K562 (cell line): Measurements from ENCODE around the gene LRFN3. TPM values are rescaled to one million over a fixed set of nuclear protein-coding genes. Genes with fewer than 3 reads are reported as not detected.

Experiments
- ATAC-seq: fragments of 200-7000 bp; cut with Tn5 transposase; 3 replicates; pipeline ENCODE4 v1.9.1; 2020; ENCODE audit warnings: moderate library complexity
- BruUV-seq: library from RNA; stranded (reverse); fragments of 400-500 nt; replicated peaks from 2 replicates; lab custom pipeline; 2021; lab: Mats Ljungman, UMichigan
- CTCF ChIA-PET: fragments of 300-600 bp; formaldehyde crosslinking; extraction: SDS; loops from one replicate; lab custom pipeline; 2021; ENCODE audit warnings: low intra/inter-chr PET ratio; lab: Yijun Ruan, JAX
- POLR2A ChIA-PET: fragments of 300-600, 350-650 bp; sonication (Branson Sonifier 250); formaldehyde crosslinking; extraction: SDS; loops from one replicate; lab custom pipeline; 2021; ENCODE audit warnings: antibody characterized with exemption, inconsistent platforms; lab: Yijun Ruan, JAX
- DNase-seq, 4 experiments: peaks; one replicate each; pipeline versions ENCODE4 v3.0.0 to v3.0.0-alpha.2; 2011 to 2018; ENCODE audit warnings: low spot score in 3 of 4, mixed read lengths in 3 of 4; ENCODE audit errors: extremely low read depth in 1 of 4
- FAIRE-seq: peaks from 2 replicates; lab custom pipeline; 2011; peaks lifted over from hg19 to GRCh38; lab: Jason Lieb, UNC
- H2AFZ ChIP-seq: 2 replicates; pipeline ENCODE4 v1.6.0; 2011; ENCODE audit warnings: low read depth, low read length, control low read depth, inconsistent platforms
- H3K27ac ChIP-seq: fragments of 200-600 bp; 3 replicates; pipeline ENCODE4 v1.8.0; 2011; ENCODE audit warnings: low read depth, mild to moderate bottlenecking, control low read depth, inconsistent platforms, low read length, moderate library complexity, mixed read lengths; ENCODE audit errors: extremely low read depth
- H3K27me3 ChIP-seq, 2 experiments: fragments of 300-600 bp in 1 of 2; 2 replicates in 1 of 2; 3 replicates in 1 of 2; pipeline versions ENCODE4 v1.6.0 to v1.8.0; 2011; ENCODE audit warnings: inconsistent platforms in 2 of 2, low read length in 2 of 2, mild to moderate bottlenecking in 1 of 2, mixed read lengths in 1 of 2, moderate library complexity in 1 of 2; ENCODE audit not compliant: control insufficient read depth in 2 of 2, insufficient read depth in 2 of 2
- H3K36me3 ChIP-seq: fragments of 300-600 bp; 3 replicates; pipeline ENCODE4 v1.8.0; 2011; ENCODE audit warnings: mild to moderate bottlenecking, low read length, inconsistent platforms; ENCODE audit not compliant: control insufficient read depth, insufficient read depth
- H3K4me1 ChIP-seq, 2 experiments: fragments of 200-600 bp in 1 of 2; replicated peaks in 1 of 2; 2 replicates in 1 of 2; 3 replicates in 1 of 2; pipeline versions ENCODE4 v1.5.1 to v1.8.0; 2011; ENCODE audit warnings: inconsistent platforms in 2 of 2, low read length in 2 of 2, mild to moderate bottlenecking in 1 of 2, mixed read lengths in 1 of 2, moderate library complexity in 1 of 2; ENCODE audit not compliant: control insufficient read depth in 2 of 2, insufficient read depth in 2 of 2
- H3K4me2 ChIP-seq: 2 replicates; pipeline ENCODE4 v1.6.1; 2011; ENCODE audit warnings: low read length, control low read depth, inconsistent platforms, mixed read lengths; ENCODE audit not compliant: insufficient read depth
- H3K4me3 ChIP-seq: fragments of 200-600 bp; sonication (generic), shearing (Covaris generic); 2 replicates; pipeline ENCODE4 v1.5.1; 2016; ENCODE audit warnings: control low read depth, inconsistent platforms
- H3K79me2 ChIP-seq: fragments of 200-600 bp; 3 replicates; pipeline ENCODE4 v1.8.0; 2011; ENCODE audit warnings: low read length, inconsistent platforms; ENCODE audit not compliant: control insufficient read depth, insufficient read depth
- H3K9ac ChIP-seq, 2 experiments: 2 replicates each; pipeline versions ENCODE4 v1.6.0 to v1.6.1; 2011; ENCODE audit warnings: low read depth in 2 of 2, low read length in 2 of 2, control low read depth in 1 of 2, inconsistent platforms in 1 of 2, mild to moderate bottlenecking in 1 of 2, mixed read lengths in 1 of 2; ENCODE audit not compliant: insufficient read depth in 1 of 2
- H3K9me1 ChIP-seq: one replicate; pipeline ENCODE4 v1.6.0; 2011; ENCODE audit warnings: inconsistent platforms, mild to moderate bottlenecking, low read length, moderate library complexity; ENCODE audit not compliant: control insufficient read depth, insufficient read depth
- H3K9me3 ChIP-seq: replicated peaks from 2 replicates; pipeline ENCODE4 v1.5.1; 2011; ENCODE audit warnings: low read depth, low read length, inconsistent platforms; ENCODE audit not compliant: control insufficient read depth, insufficient read depth
- H4K20me1 ChIP-seq: replicated peaks from 2 replicates; pipeline ENCODE4 v1.6.1; 2011; ENCODE audit warnings: low read length, inconsistent platforms, mixed read lengths; ENCODE audit not compliant: control insufficient read depth, insufficient read depth
- KLF6 ChIP-seq: fragments of 250-450 bp; sonication (Bioruptor Pico); IDR thresholded peaks from 2 replicates; pipeline ENCODE4 v1.4.0; 2020; ENCODE audit warnings: mild to moderate bottlenecking, moderate library complexity, borderline replicate concordance
- MED1 ChIP-seq: sonication (generic); formaldehyde crosslinking; IDR thresholded peaks from 2 replicates; pipeline ENCODE4 v1.8.1; 2023; ENCODE audit warnings: missing genetic modification reagents, borderline replicate concordance
- NRF1 ChIP-seq, 2 experiments: fragments of 450-650 bp; IDR thresholded peaks in 1 of 2; conservative IDR thresholded peaks in 1 of 2; 2 replicates each; pipeline ENCODE4 v1.6.1; 2014; ENCODE audit warnings: mild to moderate bottlenecking in 2 of 2
- WGBS: fragments of 100-300 bp; shearing (Covaris generic); methylation state at CpG from one replicate; pipeline ENCODE4 v1.1.6; 2016; ENCODE audit warnings: low coverage, mixed read lengths; ENCODE audit not compliant: insufficient coverage; ENCODE audit errors: missing lambda C conversion rate; 5-methylcytosine and 5-hydroxymethylcytosine counted together
- in situ Hi-C: fragments of 300-500 bp; cut with MboI; formaldehyde crosslinking; loops from 4 replicates; pipeline ENCODE4 v1.15.0; 2018; ENCODE audit warnings: inconsistent platforms, mixed read lengths
- intact Hi-C: fragments of 100-400 bp; cut with micrococcal nuclease; formaldehyde crosslinking; loops from 2 replicates; pipeline ENCODE4 v1.14.2; 2022
- polyA plus RNA-seq, 8 experiments: library from polyadenylated mRNA; depleted of rRNA in 4 of 8; stranded (reverse) in 5 of 8; unstranded in 3 of 8; fragments of >200 nt; fragmentation: Nextera tagmentation in 2 of 8; fragmentation: Illumina TruSeq in 1 of 8; extraction: Ambion mirVana in 2 of 8; extraction: Trizol in 1 of 8; gene quantifications; 2 replicates each; pipeline versions ENCODE4 v1.2.1 to v1.2.3, GENCODE V29; 2011 to 2014; ENCODE audit warnings: inconsistent platforms in 1 of 8, missing spikeins in 1 of 8
- total RNA-seq, 7 experiments: library from RNA; depleted of rRNA in 6 of 7; stranded (reverse); fragments of >200 nt in 6 of 7; fragmentation: Illumina TruSeq in 2 of 7; extraction: Trizol in 2 of 7; gene quantifications; 2 replicates each; pipeline versions ENCODE4 v1.2.1 to v1.2.3, GENCODE V29; 2011 to 2021; ENCODE audit warnings: low replicate concordance in 1 of 7

Gene LRFN3
- total and polyA plus RNA-seq, 9 of the 15 experiments (the other 6 are each of a cell fraction or from before 2014, with no cell fraction given), result 0.03 to 0.12 (median 0.11) TPM; not detected in 6

- BruUV-seq, result no TSS peak
- H2AFZ ChIP-seq, result peak overlapping the region; percentile 84
- intact Hi-C loops (no loop called here), in situ Hi-C loops (no loop called here)
- H3K9ac ChIP-seq, result peak overlapping the region in 1 of 2 experiments; percentile 95; a peak in 2 of 4 replicates
- H4K20me1 ChIP-seq, result no peaks in the 10 kb centered on the region
- POLR2A ChIA-PET, result interaction anchor here (0.6 to 1.2 kb wide), 3 partner anchors 9 to 32 kb away, joined by 3 to 4 read pairs (median 3); no protein-coding TSS in a partner anchor
- 44% methylated on average over 1 of the region's 2 CpGs for WGBS
- TF ChIP-seq MED1 (CRISPR knock-in tag) (no peak), KLF6 (no peak), NRF1 (conservative IDR thresholded peaks at IDR 0.05 in 1 of 2, IDR thresholded peaks at IDR 0.05 in 1 of 2) (no peak)
- H3K4me1 ChIP-seq, result peaks cover 13 to 37% of the 10 kb centered on the region in 2 experiments; a peak in 4 of 5 replicates
- H3K36me3 ChIP-seq, result peaks cover 21% of the 10 kb centered on the region; the same call in 1 of the 3 replicates
- no peak overlapping the region for H3K27ac ChIP-seq
- DNase-seq (no peak), ATAC-seq (no peak), FAIRE-seq (no peak)
- no peaks in the 10 kb centered on the region for H3K27me3 ChIP-seq
- H3K4me2 ChIP-seq, result 0 out of 2 replicates have a peak overlapping the region, but pooled peaks have one; percentile 95
- no peak overlapping the region for H3K4me3 ChIP-seq
- H3K9me1 ChIP-seq, result no peaks in the 10 kb centered on the region
- peaks cover 19% of the 10 kb centered on the region; the same call in 2 of the 3 replicates for H3K79me2 ChIP-seq
- H3K9me3 ChIP-seq, result no peaks in the 10 kb centered on the region
- CTCF ChIA-PET, result no interaction called here
Observed at GRCh38 chr19:35901055-35901644, 35.0 kb upstream of the LRFN3 start.
